Measurements from ENCODE around the gene PLXDC1.

PLXDC1 gene

GRCh38 chr17:39014795-39015545, 136.5 kb downstream of the PLXDC1 start:
- no peak for DNase-seq (ENCODE audit: low read depth)

GRCh38 chr17:39014044-39014794, 137.2 kb downstream of the PLXDC1 start:
- DNase-seq (ENCODE audit: low read depth), result no peak
